ENCODE measurements around the gene JUND.

Gene JUND

GRCh38 chr19:18308051-18308947 lies 26.9 kb upstream of the JUND start:
- no peak for DNase-seq (ENCODE audit: low read depth)
- H3K4me3 ChIP-seq (ENCODE audit: low read depth, low read length), result no peak overlapping the region
- no peak for TF ChIP-seq CTCF (IDR thresholded peaks at IDR 0.05; ENCODE audit: control insufficient read depth, extremely low read depth, insufficient read depth)

GRCh38 chr19:18307271-18307681 lies 25.9 kb upstream of the JUND start:
- no peak for TF ChIP-seq CTCF (IDR thresholded peaks at IDR 0.05; ENCODE audit: control insufficient read depth, extremely low read depth, insufficient read depth)
- no peak for DNase-seq (ENCODE audit: low read depth)
- H3K4me3 ChIP-seq (ENCODE audit: low read depth, low read length), result no peak overlapping the region

DNA sequence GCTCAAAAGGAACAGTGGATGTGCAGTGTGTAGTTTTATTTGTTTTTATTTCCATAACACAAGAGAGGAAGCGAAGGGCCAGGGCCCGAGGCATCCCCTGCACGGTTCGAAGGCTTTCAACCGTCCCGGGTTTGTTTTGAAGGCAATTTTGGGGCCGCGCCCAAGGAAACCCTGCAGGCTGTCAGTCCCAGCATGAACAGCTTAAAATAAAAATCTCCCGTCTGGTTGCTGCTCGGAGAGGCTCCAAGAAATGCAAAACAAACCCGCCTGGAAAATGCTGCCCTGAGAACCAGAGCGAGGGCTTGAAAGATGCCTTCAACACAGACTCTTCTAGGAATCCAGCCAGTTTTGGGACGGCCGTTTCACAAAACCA lies 25.5 kb upstream of the JUND start:
- H3K4me3 ChIP-seq (ENCODE audit: low read depth, low read length), result no peak overlapping the region
- DNase-seq (ENCODE audit: low read depth), result no peak
- no peak for TF ChIP-seq CTCF (IDR thresholded peaks at IDR 0.05; ENCODE audit: control insufficient read depth, extremely low read depth, insufficient read depth)

DNA sequence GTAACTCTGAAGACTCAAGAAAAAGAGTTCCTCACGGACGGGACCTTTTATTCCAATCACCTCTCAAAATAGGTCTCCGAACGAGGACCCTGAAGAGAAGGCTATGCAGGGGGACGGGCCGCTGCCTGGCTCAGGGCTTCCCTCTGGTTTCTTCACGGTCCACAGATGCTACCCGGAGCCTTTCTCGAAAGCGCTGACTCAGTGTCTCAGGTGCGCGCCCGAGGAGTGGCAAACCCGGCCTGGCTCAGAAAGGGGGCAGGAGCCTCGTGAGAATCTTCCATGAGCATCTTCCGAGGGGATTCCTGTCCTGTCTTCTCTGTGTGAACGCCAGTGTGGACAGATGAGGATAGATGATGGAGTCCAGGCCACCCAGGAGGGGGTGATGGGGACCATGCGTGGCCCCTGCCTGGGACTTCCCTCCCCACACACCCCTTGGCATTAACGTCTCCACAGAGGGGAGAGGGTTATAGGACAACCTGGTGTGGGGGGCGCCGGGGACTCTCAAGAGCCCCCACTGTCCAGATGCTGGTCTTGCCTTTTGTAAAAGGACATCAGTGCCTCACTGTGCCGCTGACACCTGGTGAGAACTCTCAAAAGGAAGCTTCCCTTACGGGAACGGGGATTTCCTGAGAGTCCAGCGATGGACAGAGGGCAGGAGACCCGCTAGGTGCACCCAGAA lies 24.9 kb upstream of the JUND start:
- no peak overlapping the region for H3K4me3 ChIP-seq (ENCODE audit: low read depth, low read length)
- no peak for TF ChIP-seq CTCF (IDR thresholded peaks at IDR 0.05; ENCODE audit: control insufficient read depth, extremely low read depth, insufficient read depth)
- no peak for DNase-seq (ENCODE audit: low read depth)

GRCh38 chr19:18304458-18305310 lies 23.3 kb upstream of the JUND start:
- no peak for TF ChIP-seq CTCF (IDR thresholded peaks at IDR 0.05; ENCODE audit: control insufficient read depth, extremely low read depth, insufficient read depth)
- H3K4me3 ChIP-seq (ENCODE audit: low read depth, low read length), result no peak overlapping the region
- no peak for DNase-seq (ENCODE audit: low read depth)

GRCh38 chr19:18304208-18304457 lies 22.7 kb upstream of the JUND start:
- no peak overlapping the region for H3K4me3 ChIP-seq (ENCODE audit: low read depth, low read length)
- no peak for DNase-seq (ENCODE audit: low read depth)
- no peak for TF ChIP-seq CTCF (IDR thresholded peaks at IDR 0.05; ENCODE audit: control insufficient read depth, extremely low read depth, insufficient read depth)

All from LNCaP clone FGC (cell line).